Ammon's horn (tissue), 1 donor: ENCODE results near the gene VPS13D.

ENCODE experiments used
- DNase-seq: peaks from one replicate; pipeline ENCODE4 v3.0.0-alpha.2; 2016; ENCODE audit warnings: low spot score

VPS13D gene

DNA sequence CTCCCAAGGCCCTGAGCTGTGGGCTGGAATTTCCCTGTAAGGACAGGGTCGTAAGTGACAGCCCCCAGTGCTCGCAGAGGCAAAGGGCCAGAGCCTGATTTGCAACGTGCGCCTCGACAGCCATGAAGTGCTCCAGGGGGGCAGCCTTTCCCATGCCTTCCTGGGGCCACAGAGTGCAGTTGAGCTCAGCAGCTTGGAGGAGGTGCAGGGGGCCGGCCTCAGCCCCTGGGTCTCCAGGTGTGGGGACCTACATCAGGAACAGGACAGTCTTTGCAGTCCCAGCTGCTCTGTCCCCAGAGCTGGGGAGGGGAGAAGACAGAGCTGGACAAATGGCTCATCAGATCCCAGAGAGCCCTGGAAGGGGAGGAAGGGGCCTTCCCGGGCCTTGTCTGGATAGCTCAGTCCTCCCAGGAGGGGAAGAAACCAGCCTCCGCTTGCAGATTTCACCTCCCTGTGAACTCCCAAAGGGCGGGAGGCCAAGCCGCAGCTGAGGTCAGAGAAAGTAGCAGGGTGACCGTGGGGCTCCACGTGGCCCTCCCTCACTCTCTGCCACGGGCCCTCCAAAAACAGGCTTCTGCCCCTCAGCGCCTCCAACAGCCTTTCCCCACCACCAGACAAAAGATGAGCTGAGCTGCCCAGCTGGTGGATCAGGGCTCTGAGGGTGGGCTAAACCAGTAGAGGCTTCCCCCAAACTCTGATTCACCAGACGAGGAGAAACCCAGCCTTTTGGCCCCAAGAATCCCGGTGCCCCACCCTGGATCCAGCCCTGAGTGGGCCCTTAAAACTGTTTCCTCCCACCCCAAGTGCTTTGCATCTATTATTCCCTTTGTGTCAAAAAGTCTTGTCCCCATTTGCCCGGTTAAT is 311.7 kb downstream of the VPS13D start:
- DNase-seq: no peak

DNA sequence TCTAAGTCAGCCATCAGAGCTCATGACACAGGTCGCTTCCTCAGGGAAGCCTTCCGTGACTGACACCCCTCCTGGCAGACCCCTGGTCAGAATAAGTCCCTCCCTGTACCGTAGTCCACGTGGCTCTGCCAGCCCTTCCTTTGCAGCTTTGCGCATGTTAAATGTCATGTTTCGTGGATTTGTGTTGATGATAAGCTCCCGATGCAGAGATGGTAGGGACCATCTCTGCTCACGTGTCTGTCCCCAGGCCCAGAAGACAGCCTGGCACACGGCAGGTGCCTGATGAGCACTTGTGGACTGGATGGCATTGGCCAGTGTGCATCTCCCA is 312.3 kb downstream of the VPS13D start:
- DNase-seq: no peak

DNA sequence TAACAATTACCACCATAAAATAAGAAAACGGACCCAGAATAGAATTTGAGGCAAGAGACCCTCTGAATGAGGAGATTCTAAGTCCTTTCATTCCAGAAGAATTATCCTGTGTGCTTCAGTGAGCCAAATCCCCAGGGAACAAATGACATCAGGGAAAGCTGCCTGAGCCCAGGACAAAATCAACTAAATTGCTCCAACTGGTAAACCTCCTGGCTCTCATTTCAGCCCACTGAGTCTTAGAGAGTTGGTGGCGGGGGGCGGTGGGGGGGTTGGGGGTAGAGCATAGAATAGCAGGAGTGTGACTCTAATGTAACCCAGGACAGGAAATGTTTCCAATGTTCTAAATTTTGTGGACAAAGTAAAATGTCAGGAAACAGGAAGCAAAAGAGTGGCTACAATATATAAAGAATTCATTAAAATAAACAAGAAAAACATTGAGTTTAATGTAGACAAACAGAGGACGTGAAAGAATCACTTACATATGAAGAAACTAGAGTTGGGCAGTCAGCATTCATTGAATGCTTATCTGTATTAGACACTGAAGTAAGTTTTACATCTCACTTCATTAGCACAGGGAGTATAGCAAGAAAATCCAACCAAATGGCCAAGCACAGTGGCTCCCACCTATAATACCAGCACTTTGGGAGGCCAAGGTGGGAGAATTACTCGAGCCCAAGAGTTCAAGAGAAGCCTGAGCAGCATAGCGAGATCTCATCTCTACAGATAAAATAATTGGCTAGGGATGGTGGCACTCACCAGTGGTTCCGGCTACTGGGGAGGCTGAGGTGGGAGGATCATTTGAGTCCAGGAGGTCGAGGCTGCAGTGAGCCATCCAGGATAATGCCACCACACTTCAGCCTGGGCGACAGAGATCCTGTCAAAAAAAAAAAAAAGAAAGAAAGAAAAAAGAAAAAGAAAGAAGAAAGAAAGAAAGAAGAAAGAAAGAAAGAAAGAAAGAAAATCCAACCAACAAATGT is 313.1 kb downstream of the VPS13D start:
- DNase-seq: no peak

DNA sequence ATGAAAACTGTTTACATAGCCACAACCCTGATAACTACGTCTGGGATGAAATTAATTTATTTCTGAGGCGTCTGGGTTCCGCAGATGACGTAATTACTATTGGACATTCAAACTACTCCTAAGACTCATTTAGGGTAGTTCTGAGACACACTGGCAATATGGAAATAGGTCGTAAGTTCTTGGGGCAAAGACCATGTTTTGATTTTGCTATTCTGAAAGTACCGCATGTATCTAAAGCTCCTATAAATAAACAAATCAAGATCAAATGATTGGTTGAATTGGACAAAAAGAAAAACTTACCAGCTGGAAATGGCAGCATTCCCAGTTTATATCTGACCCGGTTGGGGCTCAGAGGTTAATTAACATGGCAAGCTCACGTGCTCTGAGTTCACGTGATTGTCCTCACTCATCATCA is 313.9 kb downstream of the VPS13D start:
- DNase-seq: no peak

DNA sequence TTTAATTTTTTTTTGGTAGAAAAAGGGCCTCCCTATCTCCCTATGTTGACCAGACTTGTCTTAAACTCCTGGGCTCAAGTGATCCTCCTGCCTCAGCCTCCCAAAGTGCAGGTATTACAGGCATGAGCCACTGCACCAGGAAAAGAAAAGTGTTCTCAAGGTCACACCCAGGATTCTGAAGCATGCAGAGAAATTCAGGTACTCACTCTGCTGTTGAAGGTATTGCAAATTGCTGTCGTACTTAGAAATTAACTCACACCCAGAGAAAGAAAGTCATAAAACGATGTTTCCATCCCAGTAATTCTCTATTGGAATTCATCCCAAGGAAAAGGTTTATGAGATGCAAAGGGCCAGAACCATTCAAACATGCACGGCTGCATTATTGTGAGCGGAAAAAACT is 314.5 kb downstream of the VPS13D start:
- no peak for DNase-seq

DNA sequence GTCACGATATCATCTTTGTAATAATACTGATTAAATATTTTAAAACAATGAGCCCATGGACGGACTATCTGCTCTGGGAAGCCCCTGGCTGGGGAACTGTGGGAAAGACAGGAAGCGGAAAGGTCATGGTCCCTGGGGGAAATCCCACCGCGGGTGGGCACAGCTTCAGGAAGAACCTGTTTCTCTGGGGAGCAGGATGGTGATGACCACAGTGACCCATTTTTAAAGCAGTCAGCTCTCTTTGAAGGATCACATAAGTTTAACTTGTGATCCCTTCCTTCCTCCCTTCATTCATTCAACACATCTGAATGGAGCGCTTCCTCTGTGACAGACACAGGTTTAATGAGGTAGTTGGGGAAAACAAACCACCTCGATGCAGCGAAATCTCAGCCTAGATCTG is 315.2 kb downstream of the VPS13D start:
- no peak for DNase-seq

DNA sequence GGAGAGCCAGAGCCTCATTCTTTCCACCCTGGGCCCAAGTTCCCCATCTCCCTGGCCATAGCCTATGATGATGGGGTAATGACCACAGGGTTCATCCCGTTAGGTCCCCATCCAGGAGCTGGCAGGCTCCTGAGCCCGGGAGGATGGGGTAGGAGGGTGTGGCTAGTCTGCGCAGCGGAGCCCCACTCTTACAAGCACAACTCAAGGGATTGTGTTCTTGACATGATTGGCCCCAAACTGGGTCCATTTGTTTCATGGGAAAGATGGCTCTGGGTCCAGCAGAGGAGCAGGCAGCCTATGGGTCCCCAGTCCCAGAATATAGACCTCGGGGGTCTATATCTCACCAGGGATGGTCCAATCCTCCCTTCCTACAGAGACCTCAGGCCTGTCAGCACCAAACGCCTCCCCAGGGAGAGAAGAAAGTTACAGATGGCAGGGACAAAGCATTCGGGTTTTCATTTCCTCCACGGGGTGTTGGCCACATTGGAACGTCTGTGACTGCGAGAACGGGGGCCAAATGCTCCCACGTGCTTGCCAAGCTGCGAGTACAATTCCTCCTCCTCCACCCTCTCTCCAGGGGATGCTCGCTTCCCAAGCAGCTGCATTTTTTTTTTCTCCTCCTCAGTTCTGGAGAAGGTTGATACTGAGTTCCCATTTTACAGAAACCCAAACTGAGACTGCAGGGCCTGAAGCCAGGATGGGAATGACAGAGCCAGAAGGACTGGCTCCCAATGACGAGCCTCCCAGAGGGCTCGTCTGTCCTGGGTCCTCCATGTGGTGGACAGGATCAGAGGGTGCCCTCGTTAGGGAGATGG is 317.1 kb downstream of the VPS13D start:
- no peak for DNase-seq

DNA sequence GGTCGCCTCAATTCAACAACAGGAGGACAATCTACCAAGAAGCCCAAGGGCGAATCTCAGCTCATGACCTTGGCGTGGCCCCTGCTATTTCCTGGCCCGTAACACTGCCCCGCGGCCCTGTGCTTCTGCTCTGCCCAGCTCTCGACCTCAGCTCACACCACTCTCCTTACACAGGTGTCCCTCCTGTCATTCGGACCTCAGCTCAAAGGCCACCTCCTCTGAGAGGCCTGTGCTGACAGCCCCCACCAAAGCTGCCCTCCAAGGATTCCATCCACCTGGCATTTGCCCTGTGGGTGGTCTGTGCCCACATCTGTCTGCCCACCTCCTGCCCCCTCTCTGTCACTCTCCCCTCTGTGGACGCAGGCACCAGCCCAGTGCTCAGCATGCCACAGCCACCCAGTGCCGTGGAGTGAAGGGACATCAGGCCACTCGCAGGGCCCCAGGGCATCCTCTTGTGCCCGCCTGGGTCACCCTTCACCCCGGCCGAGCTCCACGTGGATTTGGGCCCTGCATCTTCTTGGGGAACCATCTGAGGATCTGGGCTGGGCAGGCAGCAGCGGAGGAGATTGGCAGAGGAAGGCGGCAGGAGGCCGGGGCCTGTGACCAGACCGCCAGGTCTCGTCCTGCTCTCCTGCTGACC is 317.9 kb downstream of the VPS13D start:
- no peak for DNase-seq

DNA sequence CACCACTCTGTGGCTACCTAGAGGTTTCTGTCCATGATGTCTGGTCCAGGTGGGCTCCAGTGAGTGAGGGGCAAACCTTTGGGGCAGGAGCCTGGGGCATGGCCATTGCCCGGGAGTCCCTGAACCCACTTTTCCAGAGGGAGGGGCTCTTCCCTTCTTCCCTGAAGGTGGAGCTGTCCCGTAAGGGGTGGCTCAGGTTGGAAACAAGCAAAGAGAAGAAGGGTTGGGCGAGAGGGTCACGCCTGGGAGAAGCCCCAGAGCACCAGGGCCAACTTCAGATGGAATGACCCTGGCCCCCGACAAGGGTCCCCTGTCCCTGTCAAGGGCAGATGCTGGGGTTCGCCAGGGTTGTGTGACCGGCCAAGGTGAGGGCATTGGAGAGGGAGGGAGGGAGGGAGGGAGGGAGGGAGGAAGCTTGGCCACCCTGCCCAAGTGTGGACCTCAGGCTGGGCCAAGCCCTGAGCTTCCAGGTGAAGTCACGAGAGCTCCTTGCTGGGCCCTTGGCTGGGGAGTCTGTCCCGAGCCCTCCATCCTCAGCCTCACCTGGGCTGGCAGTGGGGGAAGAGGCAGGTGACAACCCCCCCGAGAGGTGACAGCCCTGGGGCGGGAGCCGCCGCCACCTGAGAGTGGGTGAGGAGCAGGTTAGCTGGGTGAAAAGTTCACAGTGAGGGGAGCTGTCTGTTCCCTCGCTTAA is 318.6 kb downstream of the VPS13D start:
- no peak for DNase-seq

DNA sequence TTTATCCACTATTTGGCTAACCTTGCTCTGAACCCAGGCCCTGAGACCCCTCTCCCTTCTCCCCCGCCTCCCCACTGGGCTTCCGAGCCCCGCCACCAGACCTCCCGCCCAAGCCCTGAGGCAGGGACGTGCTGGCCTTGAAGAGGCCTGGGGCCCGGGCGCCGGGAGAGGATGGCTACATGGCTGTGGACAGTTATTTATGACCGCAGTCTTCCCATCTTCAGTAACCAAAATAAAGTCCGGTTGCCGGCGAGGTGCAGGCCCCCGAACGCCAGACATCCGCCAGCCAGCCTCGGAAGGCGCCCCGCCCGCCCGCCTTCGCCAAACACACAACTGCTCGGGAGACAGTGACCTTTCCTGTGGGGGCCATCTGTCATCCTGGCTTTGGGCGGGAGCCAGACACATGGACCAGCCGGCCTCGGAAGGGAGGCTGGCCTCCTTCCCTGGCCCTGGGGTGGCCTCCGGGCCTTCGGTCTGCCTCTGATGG is 319.2 kb downstream of the VPS13D start:
- DNase-seq: no peak

DNA sequence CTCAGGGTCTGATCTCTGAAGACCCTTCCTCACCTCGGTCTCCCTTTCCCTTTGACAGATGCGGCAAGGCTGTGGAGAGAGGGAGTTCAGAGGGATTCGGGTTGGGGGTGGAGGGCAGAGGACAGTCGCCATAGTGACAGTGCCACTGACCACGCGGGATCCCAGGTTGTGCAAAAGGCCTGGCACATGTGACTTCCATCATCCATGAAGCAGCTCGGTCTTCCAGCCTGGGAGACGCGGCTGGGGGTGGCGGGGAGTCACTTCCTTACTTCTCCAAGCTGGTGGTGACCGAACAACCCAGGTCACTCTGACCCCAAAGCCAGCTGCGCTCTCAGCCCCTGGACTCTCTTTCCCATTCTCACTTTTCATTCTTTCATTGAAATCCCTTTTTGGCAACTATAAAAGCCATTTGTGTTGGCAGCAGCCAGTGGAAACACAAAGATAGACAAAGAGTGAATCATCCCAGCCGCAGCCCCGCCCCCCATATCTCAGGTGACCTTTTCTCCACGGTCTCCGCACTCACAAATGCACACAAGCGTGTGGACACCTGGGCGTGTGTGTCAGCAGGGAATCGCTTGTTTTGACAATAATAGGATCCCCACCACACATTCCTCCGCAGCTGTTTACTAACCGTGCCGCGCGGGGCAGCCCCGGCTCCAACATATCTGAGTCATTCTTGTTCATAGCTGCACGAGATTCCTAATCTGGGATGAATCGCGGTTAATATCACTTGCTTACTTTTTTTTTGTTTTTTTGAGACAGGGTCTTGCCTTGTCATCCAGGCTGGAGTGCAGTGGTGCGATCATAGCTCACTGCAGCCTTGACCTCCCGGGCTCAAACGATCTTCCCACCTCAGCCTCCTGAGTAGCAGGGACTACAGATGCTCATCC is 319.9 kb downstream of the VPS13D start:
- no peak for DNase-seq

DNA sequence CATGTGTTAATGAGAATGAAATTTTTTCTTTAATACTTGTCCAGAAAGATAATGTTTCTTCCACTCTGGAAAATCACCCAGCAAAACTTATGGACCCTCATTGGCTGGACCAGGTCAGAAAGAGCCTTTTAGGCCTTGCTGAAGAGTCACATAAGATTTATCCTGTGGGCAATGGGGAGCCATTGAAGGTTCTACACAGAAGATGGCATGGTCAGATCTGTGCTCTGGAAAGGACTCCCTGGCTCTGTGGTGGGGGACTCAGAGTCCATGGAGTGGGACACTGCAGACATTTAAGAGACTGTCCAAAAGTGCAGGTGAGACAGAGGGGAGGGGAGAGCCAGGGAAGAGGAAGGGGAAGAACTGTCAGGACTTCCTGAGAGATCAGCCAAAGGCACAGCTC is 321.8 kb downstream of the VPS13D start:
- no peak for DNase-seq

DNA sequence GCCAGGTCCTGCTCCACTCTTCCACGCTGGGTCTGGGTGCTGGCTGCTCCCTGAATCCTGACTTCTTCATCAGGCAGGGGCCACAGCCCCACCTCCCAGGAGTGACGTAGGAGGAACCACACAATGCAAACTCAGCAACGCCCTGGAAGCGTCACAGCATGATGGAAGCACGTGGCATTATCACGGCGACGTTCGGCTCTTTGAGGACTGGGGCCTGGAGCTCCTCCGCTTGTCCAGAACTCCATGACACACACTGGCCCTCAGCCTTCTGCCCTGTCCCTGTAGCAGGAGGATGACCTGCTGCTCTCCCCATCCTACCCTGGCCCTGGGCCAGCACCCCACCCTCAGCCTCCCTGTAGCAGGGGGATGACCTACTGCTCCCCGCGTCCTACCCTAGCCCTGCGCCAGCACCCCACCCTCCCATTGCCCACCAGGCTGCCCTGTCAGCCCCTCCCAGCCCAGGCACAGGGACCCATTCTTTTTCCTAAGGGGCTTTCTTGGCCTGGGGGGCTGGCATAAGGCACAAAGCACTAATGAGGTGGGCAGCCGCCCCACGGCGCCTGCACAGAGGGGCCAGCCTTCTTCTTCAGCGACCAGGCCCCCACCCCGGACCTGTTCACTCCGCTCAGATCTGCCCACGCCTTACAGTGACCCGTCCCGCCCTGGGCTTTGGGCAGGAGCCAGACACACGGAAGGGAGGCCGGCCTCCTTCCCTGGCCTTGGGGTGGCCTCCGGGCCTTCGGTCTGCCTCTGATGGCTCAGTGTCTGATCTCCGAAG is 322.5 kb downstream of the VPS13D start:
- no peak for DNase-seq

DNA sequence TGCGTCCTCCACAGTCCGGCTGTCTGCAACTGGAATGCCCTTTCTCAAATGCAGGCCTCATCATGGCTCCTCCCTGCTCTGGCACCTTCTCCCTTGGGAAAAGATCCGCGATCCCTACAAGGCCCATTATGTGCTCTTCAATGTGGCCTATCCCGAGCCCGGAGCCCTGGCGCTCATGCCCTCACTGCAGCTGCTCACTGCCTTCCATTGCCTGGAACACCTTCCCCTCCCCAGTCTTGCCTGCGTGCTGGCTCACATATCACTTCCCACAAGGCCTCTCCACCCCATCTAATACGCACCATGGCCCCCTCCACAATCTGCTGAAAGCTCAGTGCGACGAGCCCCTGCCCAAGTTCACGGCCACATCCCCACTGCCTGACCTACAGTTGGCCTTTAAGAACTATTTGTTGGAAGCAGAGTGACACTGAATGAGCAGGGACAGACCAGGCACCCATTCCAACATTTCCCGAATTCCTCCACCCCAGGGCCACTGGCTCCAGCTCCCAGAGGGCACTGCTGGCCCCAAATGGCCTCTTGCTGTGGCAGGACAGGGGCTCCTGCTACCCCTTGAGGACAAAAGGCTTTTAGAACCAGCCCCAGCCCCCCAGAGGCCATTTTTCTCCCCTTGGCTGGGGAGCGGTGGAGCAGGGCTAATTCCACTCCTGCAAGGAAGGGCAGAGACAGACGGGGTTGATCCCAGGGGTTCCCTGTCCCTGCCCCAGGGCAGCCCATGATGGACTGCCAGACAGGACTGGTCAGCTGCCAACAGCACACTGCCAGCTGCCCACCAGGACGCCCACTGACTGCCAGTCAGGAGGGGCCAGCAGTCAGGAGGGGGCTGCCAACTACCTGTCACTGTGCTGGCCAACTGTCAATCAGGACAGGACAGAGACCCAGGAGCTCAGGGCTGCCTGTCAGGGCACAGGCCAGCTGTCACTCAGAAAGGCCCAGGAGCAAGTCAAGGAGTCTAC is 323.4 kb downstream of the VPS13D start:
- no peak for DNase-seq

DNA sequence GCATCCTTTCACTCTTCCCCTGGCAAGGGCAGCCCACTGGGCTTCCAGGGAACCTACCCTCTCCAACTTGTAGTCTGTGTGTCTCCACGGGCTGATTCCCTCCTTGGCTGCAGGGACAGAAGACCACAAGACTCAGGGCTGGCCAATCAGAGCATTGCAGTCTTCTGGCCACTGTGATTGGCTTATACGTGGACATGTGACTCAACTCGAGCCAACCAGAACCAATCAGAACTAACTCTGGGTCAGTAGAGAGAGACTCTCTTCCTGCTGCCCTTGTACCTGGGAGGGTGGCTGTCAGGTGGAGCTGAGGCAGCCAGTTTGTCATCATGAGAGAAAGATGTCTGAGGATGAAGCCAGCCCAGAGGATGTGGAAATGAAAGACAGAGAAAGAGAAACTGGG is 324.1 kb downstream of the VPS13D start:
- no peak for DNase-seq

DNA sequence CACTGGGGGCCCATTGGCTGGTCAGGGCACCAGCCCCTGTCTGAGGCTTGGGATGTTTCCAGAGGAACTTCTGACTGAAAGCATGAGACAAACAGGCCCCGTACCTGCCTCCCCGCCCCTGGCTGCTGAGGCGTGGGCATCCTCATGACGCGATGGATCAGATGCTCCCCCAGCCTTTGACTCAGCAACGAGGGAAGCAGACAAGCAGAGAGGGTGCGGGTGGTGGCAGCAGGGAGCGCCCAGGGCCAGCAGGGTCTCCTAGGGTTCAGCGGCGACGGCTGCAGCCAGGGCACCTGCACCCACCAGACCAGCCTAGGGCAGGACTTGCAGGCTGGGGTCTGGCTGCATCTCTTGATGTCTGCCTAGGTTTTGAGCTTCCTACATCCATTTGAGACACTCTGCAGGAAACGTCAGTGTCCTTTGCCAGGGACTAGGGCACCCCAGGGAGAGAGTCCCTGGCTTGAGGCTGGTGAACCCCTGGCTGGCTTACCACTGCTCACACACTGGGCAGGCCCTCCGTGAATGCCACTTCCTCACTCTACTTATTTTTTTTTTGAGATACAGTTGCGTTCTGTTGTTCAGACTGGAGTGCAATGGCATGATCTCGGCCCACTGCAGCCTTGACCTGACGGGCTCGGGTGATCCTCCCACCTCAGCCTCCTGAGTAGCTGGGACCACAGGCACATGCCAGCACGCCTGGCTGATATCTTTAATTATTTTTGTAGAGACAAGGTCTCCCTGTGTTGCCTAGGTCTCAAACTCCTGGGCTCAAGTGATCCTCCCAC is 324.9 kb downstream of the VPS13D start:
- DNase-seq: no peak
